GM23248 (cell line): ENCODE measurements around the gene CABCOCO1. TPM values are rescaled to one million over a fixed set of nuclear protein-coding genes. Genes with fewer than 3 reads are reported as not detected.

ENCODE experiments used
- DNase-seq: peaks from one replicate; pipeline ENCODE4 v3.0.0-alpha.2; 2015
- H2AFZ ChIP-seq: fragments of 200-600 bp; sonication (generic); 2 replicates; pipeline ENCODE4 v1.6.1; 2016; ENCODE audit warnings: antibody characterized with exemption
- H3F3A ChIP-seq: fragments of 200-600 bp; sonication (generic); 2 replicates; pipeline ENCODE4 v1.6.1; 2016; ENCODE audit warnings: mild to moderate bottlenecking, antibody characterized with exemption, mixed run types; ENCODE audit not compliant: insufficient read depth
- H3K27ac ChIP-seq: fragments of 200-600 bp; sonication (generic); 2 replicates; pipeline ENCODE4 v1.5.1; 2016; ENCODE audit warnings: mild to moderate bottlenecking
- H3K27me3 ChIP-seq: fragments of 200-600 bp; sonication (generic); replicated peaks from 2 replicates; pipeline ENCODE4 v1.6.1; 2016; ENCODE audit warnings: mild to moderate bottlenecking; ENCODE audit not compliant: insufficient read depth
- H3K36me3 ChIP-seq: fragments of 200-600 bp; sonication (generic); 2 replicates; pipeline ENCODE4 v1.6.1; 2016; ENCODE audit warnings: low read depth, mild to moderate bottlenecking
- H3K4me1 ChIP-seq: fragments of 200-600 bp; sonication (generic); 2 replicates; pipeline ENCODE4 v1.6.1; 2016; ENCODE audit warnings: mild to moderate bottlenecking; ENCODE audit not compliant: insufficient read depth
- H3K4me2 ChIP-seq: fragments of 200-600 bp; sonication (generic); one replicate; pipeline ENCODE4 v1.6.1; 2016; ENCODE audit warnings: mild to moderate bottlenecking; ENCODE audit not compliant: unreplicated experiment
- H3K4me3 ChIP-seq: fragments of 200-600 bp; sonication (generic); 2 replicates; pipeline ENCODE4 v1.5.1; 2016; ENCODE audit warnings: mild to moderate bottlenecking
- H3K79me2 ChIP-seq: fragments of 200-600 bp; sonication (generic); 2 replicates; pipeline ENCODE4 v1.6.1; 2016; ENCODE audit warnings: mild to moderate bottlenecking; ENCODE audit not compliant: insufficient read depth
- H3K9ac ChIP-seq: fragments of 200-600 bp; sonication (generic); 2 replicates; pipeline ENCODE4 v1.6.1; 2016; ENCODE audit warnings: mild to moderate bottlenecking
- H3K9me2 ChIP-seq: fragments of 200-600 bp; sonication (generic); 2 replicates; pipeline ENCODE4 v1.6.1; 2016; ENCODE audit warnings: mixed run types, mild to moderate bottlenecking, moderate library complexity; ENCODE audit not compliant: insufficient read depth
- H3K9me3 ChIP-seq: fragments of 200-600 bp; sonication (generic); one replicate; pipeline ENCODE4 v1.6.1; 2017; ENCODE audit warnings: low read depth
- H4K20me1 ChIP-seq: fragments of 200-600 bp; sonication (generic); 2 replicates; pipeline ENCODE4 v1.6.0; 2016; ENCODE audit not compliant: insufficient read depth
- EZH2 ChIP-seq: fragments of 200-600 bp; sonication (generic); IDR thresholded peaks from 2 replicates; pipeline ENCODE4 v1.6.1; 2018; ENCODE audit warnings: antibody characterized with exemption, mild to moderate bottlenecking; ENCODE audit not compliant: insufficient read depth, poor library complexity, severe bottlenecking
- EZH2phosphoT487 ChIP-seq: fragments of 200-600 bp; sonication (generic); IDR thresholded peaks from 2 replicates; pipeline ENCODE4 v1.6.1; 2018; ENCODE audit warnings: antibody characterized with exemption, moderate library complexity, mild to moderate bottlenecking, low read depth; ENCODE audit not compliant: insufficient read depth
- WGBS, 2 experiments: methylation state at CpG; one replicate each; pipeline ENCODE4 v1.1.6; 2015 to 2017; ENCODE audit warnings: low lambda C conversion rate in 2 of 2, low coverage in 1 of 2; ENCODE audit errors: missing lambda C conversion rate in 2 of 2; 5-methylcytosine and 5-hydroxymethylcytosine counted together
- in situ Hi-C: fragments of 300-500 bp; cut with MboI; formaldehyde crosslinking; loops from 2 replicates; pipeline ENCODE4 v1.15.0; 2020
- polyA plus RNA-seq: library from polyadenylated mRNA; unstranded; fragments of >200 nt; fragmentation: Nextera tagmentation; extraction: Ambion mirVana; gene quantifications from 2 replicates; pipeline ENCODE4 v1.2.1, GENCODE V29; 2016
- total RNA-seq: library from RNA; depleted of rRNA; stranded (reverse); fragments of >200 nt; shearing (Covaris generic); gene quantifications from 2 replicates; pipeline ENCODE4 v1.2.3, GENCODE V29; 2014

CABCOCO1 gene
- total and polyA plus RNA-seq, 2 experiments from 2014 or later = 0.22 to 1.1 TPM

DNA sequence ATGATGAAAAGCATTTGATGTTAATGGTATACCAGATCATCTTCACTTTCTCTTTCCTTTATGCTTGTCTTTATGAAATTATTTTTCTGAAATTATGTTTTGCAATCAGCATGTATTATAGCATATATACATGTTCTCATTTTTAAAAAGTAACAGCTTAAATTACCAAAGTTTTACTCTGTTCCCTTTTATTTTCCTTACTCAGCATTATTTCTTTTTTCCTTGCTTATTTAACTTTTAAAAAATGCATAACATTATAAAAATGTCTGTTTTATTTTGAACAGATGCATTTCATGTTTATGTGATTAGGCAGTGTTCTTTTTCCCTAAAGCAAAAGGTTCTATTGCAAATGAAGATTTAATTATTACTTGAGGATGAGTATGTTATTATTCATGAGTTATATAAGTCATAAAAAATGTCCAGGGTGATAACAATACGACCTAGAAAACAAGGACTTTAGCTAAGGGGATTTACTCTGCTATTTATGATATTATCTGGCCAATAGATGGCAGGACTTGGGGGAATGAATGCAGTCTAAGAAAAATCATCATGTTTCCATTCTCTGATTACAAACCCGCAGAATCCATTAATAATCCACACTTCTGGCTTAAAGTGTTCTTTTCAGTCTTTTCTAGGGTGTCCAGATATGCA lies 38.5 kb downstream of the CABCOCO1 start:
- no peak for DNase-seq
- H2AFZ ChIP-seq = peak overlapping the region; percentile 40; the same call in 1 of the 2 replicates

DNA sequence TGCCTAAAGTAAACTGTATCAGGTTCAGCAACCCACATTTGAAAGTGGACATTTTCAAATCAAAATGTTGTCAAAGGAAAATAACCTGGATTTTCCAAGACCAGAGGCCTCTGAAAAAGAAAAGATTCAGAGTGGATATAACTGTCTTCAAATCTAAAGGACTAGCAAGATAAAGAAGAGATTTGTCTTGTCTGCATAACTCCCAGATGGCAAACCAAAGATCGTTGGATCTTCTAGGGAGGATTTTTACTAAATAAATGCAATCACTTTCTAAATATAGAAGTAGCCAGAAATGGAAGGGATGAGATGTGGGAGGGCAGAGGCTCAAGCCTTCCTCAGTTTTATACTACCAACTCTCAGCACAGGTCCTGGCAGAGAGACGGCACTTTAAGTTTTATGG lies 39.0 kb downstream of the CABCOCO1 start:
- H3K79me2 ChIP-seq = no peaks in the 10 kb centered on the region
- H4K20me1 ChIP-seq = no peaks in the 10 kb centered on the region
- H3K27me3 ChIP-seq = no peaks in the 10 kb centered on the region
- peak overlapping the region; percentile 40; the same call in 1 of the 2 replicates for H2AFZ ChIP-seq
- DNase-seq = no peak
- in situ Hi-C loops = no loop called here
- H3K27ac ChIP-seq = no peak overlapping the region
- H3K9me2 ChIP-seq = no peaks in the 10 kb centered on the region
- no peaks in the 10 kb centered on the region for H3K9me3 ChIP-seq
- TF ChIP-seq EZH2phosphoT487 (no peak), EZH2 (no peak)
- peaks cover 12% of the 10 kb centered on the region; the same call in 1 of the 2 replicates for H3K4me1 ChIP-seq
- H3K4me3 ChIP-seq = no peak overlapping the region
- no peak overlapping the region for H3K4me2 ChIP-seq
- no peak overlapping the region for H3K9ac ChIP-seq
- peaks cover 16% of the 10 kb centered on the region for H3F3A ChIP-seq
- 43 to 49% methylated on average over 2 of the region's 2 CpGs for WGBS, 2 experiments
- H3K36me3 ChIP-seq = no peaks in the 10 kb centered on the region

More for the DNA sequence above, 38.5 kb downstream of the CABCOCO1 start:
- Histone ChIP-seq H3K4me2 (no peak overlapping the region), H3K9me2 (no peaks in the 10 kb centered on the region; the same call in 1 of the 2 replicates), H4K20me1 (no peaks in the 10 kb centered on the region), H3K79me2 (no peaks in the 10 kb centered on the region), H3F3A (peaks cover 16% of the 10 kb centered on the region), H3K4me1 (peaks cover 12% of the 10 kb centered on the region; the same call in 1 of the 2 replicates), H3K4me3 (no peak overlapping the region), H3K9me3 (no peaks in the 10 kb centered on the region), H3K27ac (no peak overlapping the region), H3K36me3 (no peaks in the 10 kb centered on the region), H3K27me3 (no peaks in the 10 kb centered on the region), H3K9ac (no peak overlapping the region)
- in situ Hi-C loops = no loop called here
- TF ChIP-seq EZH2 (no peak), EZH2phosphoT487 (no peak)
- WGBS, 2 experiments = 44 to 51% methylated on average over 2 of the region's 2 CpGs

DNA sequence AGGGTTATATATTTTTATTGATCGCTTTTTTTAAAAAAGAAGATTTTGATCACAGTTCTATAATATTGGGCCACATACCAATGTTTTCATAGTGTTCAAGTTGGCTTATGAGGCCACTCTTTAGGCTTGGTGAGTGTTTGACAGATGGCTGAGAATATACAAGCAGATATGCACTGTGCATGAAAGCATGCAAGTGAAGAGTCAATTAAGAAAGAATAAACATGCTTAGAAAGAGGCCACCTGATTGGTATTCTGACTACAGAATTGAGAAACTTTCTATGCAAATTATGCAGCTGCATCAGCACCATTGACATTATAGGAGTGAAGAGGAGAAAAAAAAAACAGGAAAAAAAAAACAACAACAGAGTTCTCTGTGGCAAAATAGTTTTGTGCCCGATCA lies 39.9 kb downstream of the CABCOCO1 start:
- H2AFZ ChIP-seq = no peak overlapping the region

GRCh38 chr10:61705022-61705613 lies 42.4 kb downstream of the CABCOCO1 start:
- Histone ChIP-seq H3K79me2 (no peaks in the 10 kb centered on the region), H3K27ac (no peak overlapping the region), H3K27me3 (no peaks in the 10 kb centered on the region), H3K9ac (no peak overlapping the region), H2AFZ (no peak overlapping the region), H3F3A (peaks cover 16% of the 10 kb centered on the region), H3K9me2 (no peaks in the 10 kb centered on the region), H3K36me3 (no peaks in the 10 kb centered on the region), H3K9me3 (no peaks in the 10 kb centered on the region), H4K20me1 (no peaks in the 10 kb centered on the region), H3K4me1 (peaks cover 15% of the 10 kb centered on the region; the same call in 1 of the 2 replicates), H3K4me2 (no peak overlapping the region), H3K4me3 (no peak overlapping the region)
- 98 to 100% methylated on average over 1 of the region's 1 CpG for WGBS, 2 experiments
- TF ChIP-seq EZH2phosphoT487 = no peak
- TF ChIP-seq EZH2 = no peak
- in situ Hi-C loops = no loop called here
- no peak for DNase-seq

More for the DNA sequence above, 39.9 kb downstream of the CABCOCO1 start:
- H3K4me1 ChIP-seq = peaks cover 12% of the 10 kb centered on the region; the same call in 1 of the 2 replicates
- no peaks in the 10 kb centered on the region for H3K9me3 ChIP-seq
- no peak overlapping the region for H3K4me2 ChIP-seq
- H4K20me1 ChIP-seq = no peaks in the 10 kb centered on the region
- H3K4me3 ChIP-seq = no peak overlapping the region
- H3F3A ChIP-seq = peaks cover 16% of the 10 kb centered on the region
- TF ChIP-seq EZH2phosphoT487 (no peak), EZH2 (no peak)
- in situ Hi-C loops = no loop called here
- H3K9ac ChIP-seq = no peak overlapping the region
- WGBS, 2 experiments = 94 to 95% methylated on average over 2 of the region's 2 CpGs
- no peaks in the 10 kb centered on the region for H3K36me3 ChIP-seq
- no peaks in the 10 kb centered on the region for H3K9me2 ChIP-seq
- H3K27ac ChIP-seq = no peak overlapping the region
- DNase-seq = no peak
- H3K79me2 ChIP-seq = no peaks in the 10 kb centered on the region
- H3K27me3 ChIP-seq = no peaks in the 10 kb centered on the region
